Lung microvascular endothelial cell (primary cell): Measurements from ENCODE around the gene MYO1D. TPM values are rescaled to one million over a fixed set of nuclear protein-coding genes. Genes with fewer than 3 reads are reported as not detected.
"Not testable (repeated sequence)": the region's sequence is repeated elsewhere in the genome, so short reads cannot be mapped to it uniquely, and the experiment has no call there.

Source experiments
- DNase-seq, 2 donors: peaks; one replicate each; pipeline versions ENCODE4 v3.0.0 to v3.0.0-alpha.2; 2010; ENCODE audit warnings: low read depth in 2 of 2
- total RNA-seq: library from RNA; depleted of rRNA; stranded (reverse); fragments of >200 nt; gene quantifications from 2 replicates; pipeline ENCODE4 v1.2.1, GENCODE V29; 2014

Gene MYO1D
- total RNA-seq, 1 donor from 2014 or later: 56.3 TPM

- peak; percentile 15 to 29 for DNase-seq
These were observed 188.7 kb downstream of the MYO1D start for GRCh38 chr17:32688221-32688620.

GRCh38 chr17:32684087-32684958 lies 192.6 kb downstream of the MYO1D start:
- no peak for DNase-seq

- peak in 1 of 2 donors; percentile 20 for DNase-seq
These were observed 203.0 kb downstream of the MYO1D start for GRCh38 chr17:32673964-32674363.

GRCh38 chr17:32672711-32673110 lies 204.2 kb downstream of the MYO1D start:
- DNase-seq: peak in 1 of 2 donors; percentile 60

GRCh38 chr17:32671896-32672295 lies 205.0 kb downstream of the MYO1D start:
- peak; percentile 23 to 83 for DNase-seq

- no peak for DNase-seq
These were observed 211.9 kb downstream of the MYO1D start for GRCh38 chr17:32664936-32665583.

GRCh38 chr17:32660496-32660985 lies 216.4 kb downstream of the MYO1D start:
- DNase-seq: no peak

- DNase-seq: peak; percentile 76 to 88
These were observed 217.5 kb downstream of the MYO1D start for GRCh38 chr17:32659419-32659842.

GRCh38 chr17:32658470-32659418 lies 218.2 kb downstream of the MYO1D start:
- DNase-seq: peak in 1 of 2 donors; percentile 48

- DNase-seq: no peak
These were observed 220.0 kb downstream of the MYO1D start for GRCh38 chr17:32656886-32657285.

GRCh38 chr17:32654324-32654723 lies 222.6 kb downstream of the MYO1D start:
- DNase-seq: no peak

GRCh38 chr17:32651084-32651483 lies 225.8 kb downstream of the MYO1D start:
- DNase-seq: no peak

- DNase-seq: no peak
These were observed 228.5 kb downstream of the MYO1D start for GRCh38 chr17:32648450-32648849.

- DNase-seq: no peak
These were observed 230.0 kb downstream of the MYO1D start for GRCh38 chr17:32646941-32647340.

- DNase-seq: not testable (repeated sequence)
These were observed 235.4 kb downstream of the MYO1D start for GRCh38 chr17:32641514-32641913.

GRCh38 chr17:32636598-32637218 lies 240.2 kb downstream of the MYO1D start:
- no peak for DNase-seq

GRCh38 chr17:32634167-32634566 lies 242.8 kb downstream of the MYO1D start:
- no peak for DNase-seq

- DNase-seq: no peak
These were observed 245.4 kb downstream of the MYO1D start for GRCh38 chr17:32631341-32632096.

- no peak for DNase-seq
These were observed 247.2 kb downstream of the MYO1D start for GRCh38 chr17:32629563-32630190.
